ENCODE results near the gene AIFM3. TPM values are rescaled to one million over a fixed set of nuclear protein-coding genes. Genes with fewer than 3 reads are reported as not detected.

Gene AIFM3
- total and polyA plus RNA-seq, 2 of the 4 experiments (the other 2 are of a cell fraction), result 0.09 to 0.18 TPM

- ATAC-seq (ENCODE audit: low read depth), result no peak
- H3K18ac ChIP-seq (ENCODE audit: low read depth, low read length), result no peak overlapping the region
- H3K27me3 ChIP-seq (ENCODE audit: control insufficient read depth, insufficient read depth, low read length), result no peaks in the 10 kb centered on the region
- no peak overlapping the region for H3K56ac ChIP-seq (ENCODE audit: extremely low read depth, insufficient read depth, low read length)
- dilution Hi-C loops (cut with HindIII; ENCODE audit: low sequenced_read_pairs, unreplicated experiment) (no loop called here), intact Hi-C loops (cut with micrococcal nuclease) (loop anchor here (10.0 kb wide), 2 partner anchors 68 to 148 kb away; no protein-coding TSS in a partner anchor), in situ Hi-C loops (cut with MboI; ENCODE audit: low sequenced_read_pairs) (no loop called here)
- H2AK5ac ChIP-seq (ENCODE audit: low read depth, low read length), result 0 out of 2 replicates have a peak overlapping the region, but pooled peaks have one; percentile 1
- no peak overlapping the region for H2BK120ac ChIP-seq (ENCODE audit: low read depth, low read length)
- no peak overlapping the region for H2BK15ac ChIP-seq (ENCODE audit: low read depth, low read length)
- H3K4me3 ChIP-seq (ENCODE audit: insufficient read depth, low read depth, low read length), result no peak overlapping the region
- H3K4ac ChIP-seq (ENCODE audit: low read depth, low read length), result no peak overlapping the region
- H3K9me1 ChIP-seq (ENCODE audit: insufficient read depth, low read length), result peaks cover 22% of the 10 kb centered on the region
- no TSS peak for BruUV-seq (replicated peaks)
- peaks cover 27 to 83% of the 10 kb centered on the region in 2 experiments for H3K79me1 ChIP-seq (ENCODE audit: low read depth in 1 of 2, low read length in 2 of 2)
- H3K27ac ChIP-seq (ENCODE audit: insufficient read depth, low read length), result no peak overlapping the region
- POLR2A ChIA-PET (ENCODE audit: unreplicated experiment), result no interaction called here
- TF ChIP-seq CTCF (conservative IDR thresholded peaks at IDR 0.05; ENCODE audit: low read depth, low read length), result no peak
- TF ChIP-seq RCOR1 (IDR thresholded peaks at IDR 0.05; ENCODE audit: insufficient replicate concordance, low read length), result no peak
- H2BK5ac ChIP-seq (ENCODE audit: low read depth, low read length, poor library complexity, severe bottlenecking), result no peak overlapping the region
- H3K4me1 ChIP-seq (ENCODE audit: control insufficient read depth, insufficient read depth, low read length), result peaks cover 3% of the 10 kb centered on the region; the same call in 1 of the 2 replicates
- WGBS, 2 experiments (ENCODE audit: extremely low coverage in 2 of 2, insufficient read length in 1 of 2), result 100% methylated on average over 2 of the region's 13 CpGs; no CpG with 5 or more reads in 1 of the 2 experiments
- no peak overlapping the region for H2AK9ac ChIP-seq (replicated peaks; ENCODE audit: low read depth, low read length, poor library complexity)
- H3K4me2 ChIP-seq (ENCODE audit: low read depth, low read length), result no peak overlapping the region
- H2AFZ ChIP-seq (replicated peaks; ENCODE audit: low read length, poor library complexity), result no peak overlapping the region
- H3K9me3 ChIP-seq (ENCODE audit: control insufficient read depth, insufficient read depth, low read length), result no peaks in the 10 kb centered on the region
- H4K91ac ChIP-seq (ENCODE audit: insufficient read depth, low read depth, low read length), result no peak overlapping the region
- no peak overlapping the region for H3K14ac ChIP-seq (replicated peaks; ENCODE audit: low read depth, low read length)
- CTCF ChIA-PET, result no interaction called here
- no peak overlapping the region for H3K9ac ChIP-seq (ENCODE audit: low read depth, low read length)
- H4K8ac ChIP-seq (ENCODE audit: low read depth in 2 of 2, low read length in 2 of 2), result no peak overlapping the region
- peaks cover 39% of the 10 kb centered on the region for H3K36me3 ChIP-seq (ENCODE audit: control insufficient read depth, insufficient read depth, low read length)
- no peak overlapping the region for H3K23ac ChIP-seq (ENCODE audit: low read depth, low read length)
- H2BK20ac ChIP-seq (ENCODE audit: low read depth, low read length), result no peak overlapping the region
- H4K20me1 ChIP-seq (ENCODE audit: insufficient read depth, low read length), result peaks cover 67% of the 10 kb centered on the region
- DNase-seq, result no peak
- no peak overlapping the region for H4K5ac ChIP-seq (ENCODE audit: low read depth, low read length)
These were observed 14.3 kb upstream of the AIFM3 start for GRCh38 chr22:20952544-20953341.

Data from IMR-90 (cell line).